ENCODE results near the gene RPL21.
"Not testable (repeated sequence)": the region's sequence is repeated elsewhere in the genome, so short reads cannot be mapped to it uniquely, and the experiment has no call there.

Gene RPL21

DNA sequence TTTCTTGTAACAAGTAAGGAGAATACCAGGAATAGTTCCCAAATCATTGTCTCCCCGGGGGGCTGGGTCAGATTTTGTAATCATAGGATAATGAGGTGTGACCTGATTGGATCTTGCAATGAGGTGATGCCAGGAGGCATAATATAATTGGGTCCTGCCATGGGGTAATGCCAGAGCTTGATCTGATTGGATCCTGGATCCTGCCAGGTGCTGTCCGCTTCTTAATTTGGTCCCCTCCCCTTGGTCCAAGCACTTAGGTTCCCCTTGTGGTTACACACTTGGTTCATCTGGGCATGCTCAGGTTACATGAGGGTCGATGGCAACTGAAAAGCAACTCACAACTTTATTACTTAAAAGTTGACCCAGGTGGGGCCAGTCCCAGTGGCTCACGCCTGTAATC is 39.4 kb downstream of the RPL21 start:
- no peak for DNase-seq

DNA sequence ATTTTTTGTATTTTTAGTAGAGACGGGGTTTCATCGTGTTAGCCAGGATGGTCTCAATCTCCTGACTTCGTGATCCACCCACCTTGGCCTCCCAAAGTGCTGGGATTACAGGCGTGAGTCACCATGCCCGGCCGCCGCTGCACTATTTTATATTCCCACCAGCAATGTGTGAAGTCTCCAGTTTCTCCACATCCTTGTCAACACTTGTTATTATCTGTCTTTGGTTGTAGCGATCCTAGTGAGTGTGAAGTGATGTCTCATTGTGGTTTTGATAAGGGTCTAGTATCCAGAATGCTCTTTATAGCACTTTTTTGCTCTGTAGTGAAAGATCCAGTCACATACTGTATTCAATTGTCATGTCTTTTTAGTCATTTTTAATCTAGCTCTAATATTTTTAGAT is 40.6 kb downstream of the RPL21 start:
- not testable (repeated sequence) for DNase-seq

DNA sequence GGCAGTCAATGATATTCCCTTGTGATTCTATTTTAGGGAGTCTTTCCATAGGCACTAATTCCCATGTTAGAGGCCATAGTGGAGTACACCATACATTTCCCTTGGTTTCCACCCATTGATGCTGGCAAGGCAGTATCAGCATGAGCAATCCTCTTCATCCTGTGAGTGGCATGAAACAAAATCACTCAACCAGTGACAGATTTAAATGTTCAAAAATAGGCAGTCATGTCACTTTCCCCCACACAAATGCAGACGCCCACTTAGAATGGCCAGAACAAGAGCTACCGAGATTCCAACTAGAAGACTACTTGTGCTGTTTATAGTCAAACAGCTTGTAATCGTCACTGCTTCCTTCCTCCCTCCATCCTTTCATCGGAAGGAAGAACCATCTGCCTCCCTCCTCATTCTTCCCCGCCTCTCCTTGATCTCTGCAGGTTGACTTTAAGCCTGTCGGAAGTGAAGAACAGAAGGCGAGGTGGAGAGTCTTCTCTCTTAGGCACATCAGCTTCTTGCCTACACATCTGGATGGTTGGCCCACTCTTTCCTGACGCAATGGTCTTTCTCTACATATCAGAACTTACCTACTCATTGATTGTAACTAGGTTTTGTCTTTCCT is 41.8 kb downstream of the RPL21 start:
- DNase-seq, result no peak

DNA sequence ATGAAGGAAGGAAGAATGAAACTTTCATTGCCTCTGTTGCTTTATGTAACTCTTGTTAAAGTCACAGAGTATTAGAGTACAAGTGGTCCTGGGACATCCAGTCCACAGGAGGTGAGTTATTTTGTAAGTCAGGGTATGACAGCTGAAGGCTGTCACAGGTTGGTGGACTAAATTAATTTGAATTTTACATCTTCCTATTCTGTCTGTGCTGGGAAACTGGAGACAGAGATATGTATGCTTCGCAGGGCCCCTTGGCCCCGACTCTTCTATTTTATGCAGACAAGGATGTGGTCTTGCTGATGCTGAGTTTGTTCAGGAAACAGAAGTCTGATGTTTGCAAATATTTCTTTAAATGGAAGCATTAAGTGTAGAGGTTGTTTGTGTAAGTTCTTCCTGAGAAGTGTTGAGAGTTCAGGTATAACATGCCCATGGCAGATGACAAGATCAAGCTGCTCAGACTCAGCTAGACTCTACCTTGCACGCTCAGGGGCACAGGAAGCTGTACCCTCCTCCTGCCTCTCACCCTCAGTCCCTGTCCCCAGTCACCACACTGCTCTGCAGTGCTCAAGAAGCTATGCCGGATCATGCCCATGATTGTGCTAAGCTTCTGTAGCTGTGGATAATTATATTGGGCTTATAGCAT is 42.6 kb downstream of the RPL21 start:
- no peak for DNase-seq

DNA sequence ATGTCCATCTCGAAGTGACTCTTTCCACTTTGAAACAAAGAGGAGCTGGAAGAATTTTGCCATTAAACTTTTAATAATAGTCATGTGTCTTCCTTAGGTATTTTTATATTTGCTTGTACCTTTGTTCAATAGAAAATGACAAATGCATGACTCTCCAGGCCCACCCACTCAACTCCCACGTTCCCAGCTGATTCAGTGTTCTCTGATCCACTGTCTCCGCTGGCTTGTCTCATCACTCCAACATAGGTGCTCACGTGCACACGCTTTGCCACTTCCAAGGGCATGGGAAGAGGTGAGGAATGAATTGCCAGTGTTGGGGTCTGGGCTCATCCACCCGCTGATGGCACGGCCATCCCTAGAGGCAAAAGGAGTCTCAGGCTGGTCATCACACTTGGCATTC is 43.7 kb downstream of the RPL21 start:
- no peak for DNase-seq

DNA sequence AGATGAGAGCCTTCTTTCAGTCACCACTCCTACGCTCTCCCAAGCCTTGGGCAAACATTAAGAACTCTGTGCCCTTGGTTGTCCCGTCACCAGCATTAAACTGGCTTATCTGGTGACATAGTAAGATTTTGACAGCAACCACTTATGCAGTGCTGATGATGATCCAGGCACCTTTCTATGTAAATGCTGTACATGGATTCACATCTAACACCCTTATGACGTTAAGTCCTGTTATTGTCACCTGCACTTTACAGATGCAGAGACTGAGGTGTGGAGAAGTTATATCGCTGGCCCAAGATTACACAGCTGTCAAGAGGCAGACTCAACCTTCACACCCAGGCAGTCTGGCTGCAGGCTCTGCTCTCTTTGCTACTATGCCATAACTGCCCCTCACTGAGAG is 44.3 kb downstream of the RPL21 start:
- no peak for DNase-seq

DNA sequence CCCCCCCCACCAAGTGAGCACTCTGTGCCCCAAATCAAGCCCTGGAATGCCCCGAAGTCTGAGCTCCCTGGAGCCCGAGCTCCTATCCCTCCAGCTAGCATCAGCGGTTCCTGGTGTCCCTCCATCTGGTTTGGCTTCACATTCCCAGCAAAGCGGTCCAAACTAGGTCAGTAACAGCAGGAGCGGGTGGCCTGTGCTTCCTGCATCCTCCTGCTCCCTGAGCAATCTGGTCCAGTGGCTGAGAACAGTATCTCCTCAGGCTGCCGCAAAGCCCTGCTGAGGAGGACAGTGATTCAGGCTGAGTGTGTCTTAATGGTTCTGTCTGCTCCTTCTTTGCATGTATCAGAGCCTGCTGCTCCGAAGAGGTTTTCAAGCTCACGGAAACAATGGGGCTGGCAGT is 45.1 kb downstream of the RPL21 start:
- no peak for DNase-seq

DNA sequence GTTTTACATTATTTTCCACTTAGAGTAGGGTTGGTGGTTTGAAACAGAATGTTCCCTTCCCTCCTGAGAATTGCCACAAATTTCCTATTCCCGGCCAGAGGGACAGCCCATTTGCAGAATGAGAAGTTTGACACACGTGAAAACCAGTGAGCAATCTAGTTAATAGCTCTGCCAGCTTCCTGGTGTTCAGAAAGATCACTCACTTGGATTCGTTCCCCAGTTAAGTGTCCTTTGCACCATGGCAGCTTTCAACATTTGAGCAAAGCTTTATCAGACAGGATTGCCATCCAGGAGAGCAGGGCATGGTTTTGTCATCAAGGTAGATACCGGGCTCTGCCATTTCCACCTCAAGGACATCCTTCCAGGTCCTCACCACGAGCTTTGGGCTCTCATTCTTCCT is 47.5 kb downstream of the RPL21 start:
- no peak for DNase-seq

DNA sequence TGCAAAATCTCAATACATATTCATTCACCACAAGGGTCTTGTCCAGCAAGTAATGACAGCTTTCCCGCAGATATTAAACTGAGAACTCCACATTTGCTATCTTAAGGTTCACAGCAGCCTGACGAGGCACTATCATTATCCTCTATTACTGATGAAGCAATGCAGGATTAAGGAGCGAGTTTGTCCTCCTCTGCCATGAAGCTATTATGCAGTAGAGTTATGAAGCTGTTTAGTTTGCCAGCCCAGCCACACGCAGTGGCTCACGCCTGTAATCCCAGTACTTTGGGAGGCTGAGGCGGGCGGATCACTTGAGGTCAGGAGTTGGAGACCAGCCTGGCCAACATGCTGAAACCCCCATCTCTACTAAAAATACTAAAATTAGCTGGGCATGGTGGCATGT is 49.0 kb downstream of the RPL21 start:
- not testable (repeated sequence) for DNase-seq

DNA sequence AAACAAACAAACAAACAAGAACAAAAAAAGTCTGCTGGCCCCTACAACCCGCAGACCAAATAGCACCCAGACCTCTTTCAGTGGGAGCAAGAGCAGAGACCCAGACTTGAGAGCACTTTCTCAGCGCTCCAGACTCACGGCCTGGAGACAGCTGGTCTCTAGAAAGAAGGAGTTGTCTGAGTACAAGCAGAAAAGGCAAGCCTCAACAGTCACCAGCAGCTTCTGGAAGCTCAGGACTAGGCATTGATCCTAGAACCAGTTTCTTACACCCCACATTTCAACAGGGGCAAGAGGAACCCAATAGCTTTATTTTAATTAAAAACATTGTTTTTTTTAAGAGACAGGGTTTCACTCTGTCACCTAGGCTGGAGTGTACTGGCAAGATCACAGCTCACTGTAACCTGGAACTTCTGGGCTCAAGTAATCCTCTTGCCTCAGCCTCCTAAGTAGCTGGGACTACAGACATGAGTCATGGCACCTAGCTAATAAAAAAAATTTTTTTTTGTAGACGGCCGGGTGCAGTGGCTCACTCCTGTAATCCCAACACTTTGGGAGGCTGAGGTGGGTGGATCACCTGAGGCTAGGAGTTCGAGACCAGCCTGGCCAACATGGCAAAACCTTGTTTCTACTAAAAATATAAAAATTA is 49.7 kb downstream of the RPL21 start:
- DNase-seq, result no peak

DNA sequence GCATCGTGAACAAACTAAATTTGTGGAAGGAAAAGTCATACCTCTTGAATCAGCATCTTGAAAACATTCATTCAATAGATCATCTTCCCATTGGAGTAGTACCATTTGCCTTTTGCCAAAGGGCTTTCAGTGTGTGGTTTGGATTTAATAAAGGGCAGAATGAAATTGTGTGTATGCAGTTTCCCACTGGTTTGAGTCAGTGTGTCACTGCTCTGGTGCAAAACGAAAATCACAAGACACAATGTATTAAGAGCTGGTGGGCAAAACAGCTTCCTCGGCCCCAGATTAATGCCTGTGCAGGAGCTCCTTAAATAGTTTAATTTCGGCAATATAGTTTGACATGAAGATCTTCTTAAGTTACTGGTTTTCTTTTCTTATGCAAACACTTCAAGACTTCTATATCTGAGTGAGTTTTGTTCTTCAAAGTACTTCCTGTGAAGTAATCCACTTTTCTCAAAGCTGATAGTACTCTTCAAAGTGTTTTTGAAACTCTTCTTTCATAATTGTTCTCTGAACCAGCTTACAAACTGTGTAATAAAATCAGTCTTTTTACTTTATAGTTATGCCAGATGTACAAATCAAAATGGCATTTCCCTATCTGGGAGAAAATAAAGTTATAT is 51.4 kb downstream of the RPL21 start:
- DNase-seq, result no peak

DNA sequence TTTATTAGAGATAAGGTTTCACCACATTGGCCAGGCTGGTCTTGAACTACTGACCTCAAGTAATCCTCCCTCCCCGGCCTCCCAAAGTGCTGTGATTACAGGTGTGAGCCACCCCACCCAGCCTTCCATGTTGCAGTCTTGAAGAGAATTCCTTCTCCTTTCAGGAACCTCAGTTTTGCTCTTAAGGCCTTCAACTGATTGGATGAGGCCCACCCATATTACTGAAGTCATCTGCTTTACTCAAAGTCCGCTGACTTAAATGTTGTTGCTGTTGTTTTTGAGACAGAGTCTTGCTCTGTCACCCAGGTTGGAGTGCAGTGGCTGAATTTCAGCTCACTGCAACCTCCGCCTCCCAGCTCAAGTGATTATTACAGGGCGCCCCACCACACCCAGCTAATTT is 52.7 kb downstream of the RPL21 start:
- DNase-seq, result no peak

DNA sequence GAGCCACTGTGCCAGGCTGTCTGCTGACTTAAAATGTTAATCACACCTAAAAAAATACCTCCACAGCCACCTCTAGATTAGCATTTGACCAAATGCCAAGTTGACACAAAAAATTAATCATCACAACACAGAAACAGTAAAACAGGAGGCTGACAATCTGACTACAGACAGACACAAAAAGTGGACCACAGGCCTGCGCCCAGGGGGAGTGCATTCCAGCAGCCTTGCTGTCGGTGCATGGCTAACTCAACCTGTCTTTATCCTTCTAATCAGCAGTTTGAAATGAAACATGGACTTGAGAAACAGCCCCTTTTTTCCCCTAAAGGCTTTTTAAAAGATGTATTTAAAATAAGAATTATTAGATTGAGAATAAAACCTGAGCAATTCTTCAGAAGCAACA is 53.3 kb downstream of the RPL21 start:
- DNase-seq, result no peak

Data from RPMI8226 (cell line).